ENCODE data around the gene ZNF230. TPM values are rescaled to one million over a fixed set of nuclear protein-coding genes. Genes with fewer than 3 reads are reported as not detected.

The ZNF230 gene
- polyA plus RNA-seq, 3 donors, result 1.0 to 3.9 (median 1.3) TPM

DNA sequence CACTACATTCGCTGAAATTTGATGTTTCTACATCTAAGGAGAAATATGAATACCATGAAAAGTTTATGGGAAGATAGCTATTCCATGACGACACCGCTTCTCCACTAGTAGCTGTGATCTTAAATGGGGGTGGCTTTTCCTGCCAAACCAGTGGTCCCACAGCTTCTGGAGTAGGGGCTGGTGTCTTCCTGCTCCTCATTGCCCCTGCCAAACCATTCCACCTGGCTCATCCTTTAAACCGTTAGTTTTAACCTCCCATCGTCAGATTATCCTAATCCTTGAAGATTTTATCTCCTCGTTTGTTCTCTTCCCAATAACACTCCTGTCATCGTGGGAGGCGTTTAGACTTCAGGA, 568 bp upstream of the ZNF230 start:
- H2AFZ ChIP-seq (ENCODE audit: insufficient read depth, low read depth, low read length, poor library complexity, severe bottlenecking), result peak overlapping the region; percentile 98
- H3K4me1 Mint-ChIP-seq, result peaks cover 31% of the 10 kb centered on the region
- H3K4me3 Mint-ChIP-seq, result peak overlapping the region; percentile 96 to 99
- TF ChIP-seq, protein P1, sequence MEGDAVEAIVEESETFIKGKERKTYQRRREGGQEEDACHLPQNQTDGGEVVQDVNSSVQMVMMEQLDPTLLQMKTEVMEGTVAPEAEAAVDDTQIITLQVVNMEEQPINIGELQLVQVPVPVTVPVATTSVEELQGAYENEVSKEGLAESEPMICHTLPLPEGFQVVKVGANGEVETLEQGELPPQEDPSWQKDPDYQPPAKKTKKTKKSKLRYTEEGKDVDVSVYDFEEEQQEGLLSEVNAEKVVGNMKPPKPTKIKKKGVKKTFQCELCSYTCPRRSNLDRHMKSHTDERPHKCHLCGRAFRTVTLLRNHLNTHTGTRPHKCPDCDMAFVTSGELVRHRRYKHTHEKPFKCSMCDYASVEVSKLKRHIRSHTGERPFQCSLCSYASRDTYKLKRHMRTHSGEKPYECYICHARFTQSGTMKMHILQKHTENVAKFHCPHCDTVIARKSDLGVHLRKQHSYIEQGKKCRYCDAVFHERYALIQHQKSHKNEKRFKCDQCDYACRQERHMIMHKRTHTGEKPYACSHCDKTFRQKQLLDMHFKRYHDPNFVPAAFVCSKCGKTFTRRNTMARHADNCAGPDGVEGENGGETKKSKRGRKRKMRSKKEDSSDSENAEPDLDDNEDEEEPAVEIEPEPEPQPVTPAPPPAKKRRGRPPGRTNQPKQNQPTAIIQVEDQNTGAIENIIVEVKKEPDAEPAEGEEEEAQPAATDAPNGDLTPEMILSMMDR (IDR thresholded peaks at IDR 0.05), result no peak
- H3K9me3 Mint-ChIP-seq, result peaks cover 22 to 71% (median 40%) of the 10 kb centered on the region in 7 donors
- peak overlapping the region; percentile 78 for H3K9ac ChIP-seq (ENCODE audit: insufficient read depth, low read length, poor library complexity, severe bottlenecking)
- H3K4me2 ChIP-seq (replicated peaks; ENCODE audit: extremely low read depth, low read length, poor library complexity, severe bottlenecking), result peak overlapping the region; percentile 95
- H3K79me2 ChIP-seq (ENCODE audit: insufficient read depth, low read length), result peaks cover 39% of the 10 kb centered on the region
- H3K36me3 Mint-ChIP-seq, result peaks cover 10 to 11% of the 10 kb centered on the region in 2 donors
- H3K27ac Mint-ChIP-seq, result peak overlapping the region in 6 of 7 donors; percentile 65 to 99 (median 96)
- H3K36me3 ChIP-seq (replicated peaks in 1 of 2; ENCODE audit: control insufficient read depth in 1 of 2, insufficient read depth in 2 of 2, low read length in 2 of 2), result peaks cover 2 to 10% of the 10 kb centered on the region in 2 donors
- no peaks in the 10 kb centered on the region for H3K27me3 ChIP-seq (ENCODE audit: control insufficient read depth in 2 of 2, insufficient read depth in 2 of 2, low read length in 2 of 2)
- intact Hi-C loops (cut with micrococcal nuclease), result loop anchor here (2.0 to 10.0 kb wide), 7 partner anchors 23 to 210 kb away; partner anchors contain the start of genes ZNF224 (in 2 of the 2), ZNF45 (in 2 of the 2), ZNF222 (in 1 of the 2) and ZNF225 (in 1 of the 2)
- no peak for DNase-seq
- peaks cover 0 to 2% (median 2%) of the 10 kb centered on the region in 3 donors for H3K27me3 Mint-ChIP-seq (ENCODE audit: low read depth in 3 of 3)
- H3K4me3 ChIP-seq (replicated peaks in 1 of 3; ENCODE audit: low read depth in 2 of 3, low read length in 3 of 3), result peak overlapping the region; percentile 82 to 98 (median 92)
- 0% methylated on average over 5 of the region's 8 CpGs for WGBS (ENCODE audit: insufficient coverage)
- H3K4me1 ChIP-seq (ENCODE audit: control insufficient read depth in 1 of 2, insufficient read depth in 2 of 2, low read length in 2 of 2), result peaks cover 31 to 34% of the 10 kb centered on the region in 2 donors
- no peaks in the 10 kb centered on the region for H4K20me1 ChIP-seq (ENCODE audit: insufficient read depth, low read length)
- H3K9me3 ChIP-seq (replicated peaks in 1 of 2; ENCODE audit: control insufficient read depth in 1 of 2, insufficient read depth in 1 of 2, low read length in 2 of 2), result peaks cover 18 to 44% of the 10 kb centered on the region in 2 donors
- H3K27ac ChIP-seq (ENCODE audit: low read depth in 1 of 2, low read length in 2 of 2), result peak overlapping the region; percentile 83 to 86

DNA sequence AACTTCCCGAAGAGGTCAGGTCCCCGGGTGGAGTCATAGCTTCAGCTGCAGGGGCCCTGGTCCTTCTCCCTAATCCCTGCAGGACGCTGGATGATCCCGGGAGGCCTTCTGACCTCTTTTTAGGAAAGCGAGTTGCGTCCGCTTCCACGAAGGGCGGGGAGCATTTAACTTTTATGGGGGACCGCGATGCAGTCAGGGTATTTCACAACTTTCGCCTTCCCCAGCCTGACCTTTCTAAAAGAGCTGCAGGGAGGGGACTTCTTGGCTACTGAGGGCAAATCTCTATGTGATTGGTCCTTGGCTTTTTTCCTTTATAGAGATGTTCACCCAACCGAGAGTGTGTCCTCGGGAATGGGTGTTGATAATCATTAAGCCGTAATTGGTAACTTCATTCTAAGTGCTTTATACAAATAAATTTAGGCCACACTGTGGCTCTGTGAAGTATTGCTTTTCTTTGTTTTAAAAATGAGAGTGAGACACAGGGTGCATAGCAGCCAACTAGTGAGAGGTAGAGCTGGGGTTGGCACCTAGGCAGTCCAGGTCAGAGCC, 778 bp downstream of the ZNF230 start:
- Mint-ChIP-seq H3K27me3 (ENCODE audit: low read depth in 3 of 3) (peaks cover 0 to 4% (median 2%) of the 10 kb centered on the region in 3 donors), H3K27ac (peak overlapping the region; percentile 93 to 99 (median 96)), H3K9me3 (peaks cover 29 to 71% (median 43%) of the 10 kb centered on the region in 7 donors), H3K4me3 (peak overlapping the region; percentile 96 to 99), H3K36me3 (peaks cover 23 to 24% of the 10 kb centered on the region in 2 donors), H3K4me1 (peaks cover 31% of the 10 kb centered on the region)
- Histone ChIP-seq H3K4me3 (replicated peaks in 1 of 3; ENCODE audit: low read depth in 2 of 3, low read length in 3 of 3) (peak overlapping the region; percentile 82 to 98 (median 92)), H3K4me2 (replicated peaks; ENCODE audit: extremely low read depth, low read length, poor library complexity, severe bottlenecking) (peak overlapping the region; percentile 95), H3K79me2 (ENCODE audit: insufficient read depth, low read length) (peaks cover 46% of the 10 kb centered on the region), H3K27me3 (ENCODE audit: control insufficient read depth in 2 of 2, insufficient read depth in 2 of 2, low read length in 2 of 2) (no peaks in the 10 kb centered on the region), H3K4me1 (ENCODE audit: control insufficient read depth in 1 of 2, insufficient read depth in 2 of 2, low read length in 2 of 2) (peaks cover 31 to 34% of the 10 kb centered on the region in 2 donors), H4K20me1 (ENCODE audit: insufficient read depth, low read length) (no peaks in the 10 kb centered on the region), H3K36me3 (replicated peaks in 1 of 2; ENCODE audit: control insufficient read depth in 1 of 2, insufficient read depth in 2 of 2, low read length in 2 of 2) (peaks cover 15 to 20% of the 10 kb centered on the region in 2 donors), H3K9ac (ENCODE audit: insufficient read depth, low read length, poor library complexity, severe bottlenecking) (peak overlapping the region; percentile 78), H2AFZ (ENCODE audit: insufficient read depth, low read depth, low read length, poor library complexity, severe bottlenecking) (peak overlapping the region; percentile 98), H3K27ac (ENCODE audit: low read depth in 1 of 2, low read length in 2 of 2) (peak overlapping the region; percentile 83 to 86), H3K9me3 (replicated peaks in 1 of 2; ENCODE audit: control insufficient read depth in 1 of 2, insufficient read depth in 1 of 2, low read length in 2 of 2) (peaks cover 22 to 45% of the 10 kb centered on the region in 2 donors)
- WGBS (ENCODE audit: insufficient coverage), result under 1% methylated on average over 12 of the region's 15 CpGs
- TF ChIP-seq, protein P1 (IDR thresholded peaks at IDR 0.05), result peak; percentile 17
- intact Hi-C loops (cut with micrococcal nuclease), result loop anchor here (2.0 to 10.0 kb wide), 7 partner anchors 21 to 209 kb away; partner anchors contain the start of genes ZNF224 (in 2 of the 2), ZNF45 (in 2 of the 2), ZNF222 (in 1 of the 2) and ZNF225 (in 1 of the 2)
- no peak for DNase-seq
